NCI-H2196 treated with DMSO at 0.1 percent for 48 hours (cell line): ENCODE results near the gene PTTG1IP.
"Not testable (repeated sequence)": the region's sequence is repeated elsewhere in the genome, so short reads cannot be mapped to it uniquely, and the experiment has no call there.

ENCODE experiments used
- DNase-seq: peaks from one replicate; lab custom pipeline; 2025; ENCODE audit not compliant: unreplicated experiment; lab: John Stamatoyannopoulos, UW

The PTTG1IP gene

GRCh38 chr21:44885615-44886014, 12.1 kb upstream of the PTTG1IP start:
- no peak for DNase-seq

GRCh38 chr21:44884097-44884496, 10.6 kb upstream of the PTTG1IP start:
- DNase-seq, result no peak

- no peak for DNase-seq
Measured at GRCh38 chr21:44883250-44883649, 9.8 kb upstream of the PTTG1IP start.

GRCh38 chr21:44881198-44881872, 7.8 kb upstream of the PTTG1IP start:
- no peak for DNase-seq

GRCh38 chr21:44880405-44881197, 7.1 kb upstream of the PTTG1IP start:
- DNase-seq, result no peak

GRCh38 chr21:44879238-44879637, 5.7 kb upstream of the PTTG1IP start:
- DNase-seq, result not testable (repeated sequence)

GRCh38 chr21:44878053-44878982, 4.8 kb upstream of the PTTG1IP start:
- no peak for DNase-seq

- no peak for DNase-seq
Measured at GRCh38 chr21:44876849-44877575, 3.5 kb upstream of the PTTG1IP start.

GRCh38 chr21:44875316-44875700, 1.8 kb upstream of the PTTG1IP start:
- DNase-seq, result no peak

GRCh38 chr21:44874497-44875315, 1.2 kb upstream of the PTTG1IP start:
- DNase-seq, result no peak

GRCh38 chr21:44874240-44874496, 678 bp upstream of the PTTG1IP start:
- DNase-seq, result no peak

GRCh38 chr21:44872649-44873355, 688 bp downstream of the PTTG1IP start:
- DNase-seq, result no peak

- no peak for DNase-seq
Measured at GRCh38 chr21:44872323-44872648, 1.2 kb downstream of the PTTG1IP start.

GRCh38 chr21:44871576-44872269, 1.8 kb downstream of the PTTG1IP start:
- no peak for DNase-seq

GRCh38 chr21:44870748-44871495, 2.6 kb downstream of the PTTG1IP start:
- no peak for DNase-seq

- DNase-seq, result no peak
Measured at GRCh38 chr21:44869781-44870747, 3.4 kb downstream of the PTTG1IP start.

GRCh38 chr21:44868707-44869106, 4.8 kb downstream of the PTTG1IP start:
- DNase-seq, result no peak
